A549 (cell line): ENCODE results near the gene TOMM6. TPM values are rescaled to one million over a fixed set of nuclear protein-coding genes. Genes with fewer than 3 reads are reported as not detected.

Source experiments
- ATAC-seq, 2 experiments: fragments of 200-7000 bp in 1 of 2; fragments of >200 bp in 1 of 2; cut with Nextera tagmentation in 1 of 2; cut with Tn5 transposase in 1 of 2; 3 replicates each; pipeline versions ENCODE4 v1.8.0 to v1.9.1; 2018 to 2020; ENCODE audit warnings: mild to moderate bottlenecking in 1 of 2, moderate library complexity in 1 of 2
- CTCF ChIA-PET: fragments of 300-600 bp; sonication (Branson Sonifier 250); formaldehyde crosslinking; extraction: SDS; loops from one replicate; lab custom pipeline; 2021; ENCODE audit warnings: antibody characterized with exemption, inconsistent platforms; lab: Yijun Ruan, JAX
- POLR2A ChIA-PET: fragments of 350-600 bp; formaldehyde crosslinking; extraction: SDS; loops from one replicate; lab custom pipeline; 2021; ENCODE audit warnings: antibody characterized with exemption, inconsistent platforms; lab: Yijun Ruan, JAX
- DNase-seq, 2 experiments: peaks; one replicate each; pipeline versions ENCODE4 v3.0.0 to v3.0.0-alpha.2; 2011 to 2016; ENCODE audit warnings: low read depth in 1 of 2, low spot score in 1 of 2
- FAIRE-seq: peaks from 2 replicates; lab custom pipeline; 2011; peaks lifted over from hg19 to GRCh38; lab: Jason Lieb, UNC
- H3K27ac ChIP-seq, 2 experiments: fragments of >200 bp; sonication (Bioruptor Twin); formaldehyde crosslinking; 3 replicates each; pipeline ENCODE4 v1.5.1; 2016 to 2017
- H3K4me1 ChIP-seq: fragments of >200 bp; sonication (Bioruptor Twin); formaldehyde crosslinking; 3 replicates; pipeline ENCODE4 v1.6.1; 2016
- H3K4me2 ChIP-seq: fragments of >200 bp; sonication (Bioruptor Twin); formaldehyde crosslinking; 3 replicates; pipeline ENCODE4 v1.6.1; 2016
- H3K4me3 ChIP-seq: fragments of >200 bp; sonication (Bioruptor Twin); formaldehyde crosslinking; 3 replicates; pipeline ENCODE4 v1.5.1; 2016
- H3K9me3 ChIP-seq: fragments of >200 bp; sonication (Bioruptor Twin); formaldehyde crosslinking; 3 replicates; pipeline ENCODE4 v1.6.1; 2016
- BCL3 ChIP-seq: fragments of >200 bp; sonication (Bioruptor Twin); formaldehyde crosslinking; IDR thresholded peaks from 3 replicates; pipeline ENCODE4 v1.6.1; 2016
- BHLHE40 ChIP-seq: IDR thresholded peaks from 2 replicates; pipeline ENCODE4 v1.6.1; 2012; ENCODE audit warnings: low read depth, low read length, inconsistent platforms
- CBX8 ChIP-seq: fragments of 200-600 bp; sonication (generic); IDR thresholded peaks from 2 replicates; pipeline ENCODE4 v1.6.1; 2016
- CHD2 ChIP-seq: fragments of 150-350 bp; IDR thresholded peaks from 2 replicates; pipeline ENCODE4 v1.6.1; 2014; ENCODE audit warnings: low read length; ENCODE audit not compliant: partially characterized antibody
- E2F6 ChIP-seq: IDR thresholded peaks from 2 replicates; pipeline ENCODE4 v1.6.1; 2012; ENCODE audit warnings: low read depth, borderline replicate concordance
- EHMT2 ChIP-seq: fragments of 200-600 bp; sonication (generic); IDR thresholded peaks from 2 replicates; pipeline ENCODE4 v1.6.1; 2016; ENCODE audit warnings: antibody characterized with exemption, low read depth, mild to moderate bottlenecking, moderate library complexity
- EP300 ChIP-seq, 2 experiments: fragments of >200 bp; sonication (Bioruptor Twin); formaldehyde crosslinking; IDR thresholded peaks; 2 replicates in 1 of 2; 3 replicates in 1 of 2; pipeline ENCODE4 v1.6.1; 2016 to 2017
- ESRRA ChIP-seq: fragments of 150-350 bp; IDR thresholded peaks from 2 replicates; pipeline ENCODE4 v1.6.1; 2014; ENCODE audit warnings: mild to moderate bottlenecking, low read length, borderline replicate concordance
- FOSB ChIP-seq: fragments of 250-450 bp; sonication (Bioruptor Pico); IDR thresholded peaks from 2 replicates; pipeline ENCODE4 v1.5.0; 2020; ENCODE audit warnings: mild to moderate bottlenecking, moderate library complexity
- FOSL2 ChIP-seq, 2 experiments: fragments of 450-650 bp in 1 of 2; fragments of >200 bp in 1 of 2; sonication (Bioruptor Twin) in 1 of 2; formaldehyde crosslinking; IDR thresholded peaks; 2 replicates each; pipeline versions ENCODE4 v1.5.0 to v1.6.1; 2016 to 2020; ENCODE audit warnings: mild to moderate bottlenecking in 1 of 2, moderate library complexity in 1 of 2
- FOXS1 ChIP-seq: fragments of 250-450 bp; sonication (Bioruptor Pico); IDR thresholded peaks from 2 replicates; pipeline ENCODE4 v1.5.0; 2020; ENCODE audit warnings: mild to moderate bottlenecking, moderate library complexity
- GATA3 ChIP-seq: IDR thresholded peaks from 2 replicates; pipeline ENCODE4 v1.6.1; 2012; ENCODE audit warnings: borderline replicate concordance
- HES2 ChIP-seq: fragments of >200 bp; sonication (Bioruptor Twin); formaldehyde crosslinking; IDR thresholded peaks from 2 replicates; pipeline ENCODE4 v1.6.1; 2016
- HMGXB4 ChIP-seq: fragments of 250-450 bp; sonication (Bioruptor Pico); IDR thresholded peaks from 2 replicates; pipeline ENCODE4 v1.5.0; 2021; ENCODE audit warnings: mild to moderate bottlenecking, moderate library complexity, borderline replicate concordance
- HOXA7 ChIP-seq: fragments of 250-450 bp; sonication (Bioruptor Pico); IDR thresholded peaks from 2 replicates; pipeline ENCODE4 v1.5.0; 2020; ENCODE audit warnings: mild to moderate bottlenecking, moderate library complexity
- HOXB5 ChIP-seq: fragments of 250-450 bp; sonication (Bioruptor Pico); IDR thresholded peaks from 2 replicates; pipeline ENCODE4 v1.5.0; 2020; ENCODE audit warnings: mild to moderate bottlenecking, moderate library complexity
- JUN ChIP-seq, 2 experiments: fragments of >200 bp; sonication (Bioruptor Twin); formaldehyde crosslinking; IDR thresholded peaks; 2 replicates in 1 of 2; 3 replicates in 1 of 2; pipeline ENCODE4 v1.6.1; 2016 to 2017
- JUNB ChIP-seq: fragments of >200 bp; sonication (Bioruptor Twin); formaldehyde crosslinking; IDR thresholded peaks from 2 replicates; pipeline ENCODE4 v1.6.1; 2016
- KDM1A ChIP-seq: fragments of 200-600 bp; sonication (generic); IDR thresholded peaks from 2 replicates; pipeline ENCODE4 v1.6.1; 2016; ENCODE audit warnings: low read depth, mild to moderate bottlenecking
- MAFK ChIP-seq: fragments of 450-650 bp; IDR thresholded peaks from 2 replicates; pipeline ENCODE4 v1.6.1; 2014; ENCODE audit not compliant: partially characterized antibody
- MAX ChIP-seq: IDR thresholded peaks from 2 replicates; pipeline ENCODE4 v1.6.1; 2012
- MAZ ChIP-seq: fragments of 150-350 bp; IDR thresholded peaks from 2 replicates; pipeline ENCODE4 v1.6.1; 2014; ENCODE audit warnings: antibody characterized with exemption, low read depth, low read length, borderline replicate concordance
- MYC ChIP-seq: IDR thresholded peaks from 2 replicates; pipeline ENCODE4 v1.6.1; 2012; ENCODE audit warnings: mild to moderate bottlenecking, inconsistent platforms, low read length, improper control_type of control experiment, borderline replicate concordance
- NFE2L2 ChIP-seq: fragments of 150-350 bp; conservative IDR thresholded peaks from 2 replicates; pipeline ENCODE4 v1.6.1; 2014; ENCODE audit warnings: low read length
- NPAS2 ChIP-seq: fragments of 250-450 bp; sonication (Bioruptor Pico); IDR thresholded peaks from 2 replicates; pipeline ENCODE4 v1.8.0; 2022; ENCODE audit warnings: mild to moderate bottlenecking, moderate library complexity, borderline replicate concordance
- NR3C1 ChIP-seq: fragments of >200 bp; sonication (Bioruptor Twin); formaldehyde crosslinking; IDR thresholded peaks from 3 replicates; pipeline ENCODE4 v1.6.1; 2017
- PBX3 ChIP-seq: IDR thresholded peaks from 2 replicates; pipeline ENCODE4 v1.6.1; 2012
- RAD21 ChIP-seq, 2 experiments: fragments of >200 bp in 1 of 2; sonication (Bioruptor Twin) in 1 of 2; formaldehyde crosslinking in 1 of 2; IDR thresholded peaks in 1 of 2; conservative IDR thresholded peaks in 1 of 2; 2 replicates in 1 of 2; 3 replicates in 1 of 2; pipeline ENCODE4 v1.6.1; 2012 to 2018; ENCODE audit warnings: inconsistent platforms in 1 of 2
- RARB ChIP-seq: fragments of 250-450 bp; sonication (Bioruptor Pico); IDR thresholded peaks from 2 replicates; pipeline ENCODE4 v1.8.0; 2021; ENCODE audit warnings: mild to moderate bottlenecking, moderate library complexity
- TP53 ChIP-seq: fragments of 250-450 bp; sonication (Bioruptor Pico); IDR thresholded peaks from 2 replicates; pipeline ENCODE4 v1.5.0; 2021; ENCODE audit warnings: mild to moderate bottlenecking, moderate library complexity
- ZC3H11A ChIP-seq: fragments of 450-650 bp; IDR thresholded peaks from 2 replicates; pipeline ENCODE4 v1.6.1; 2014; ENCODE audit warnings: antibody characterized with exemption, mild to moderate bottlenecking
- WGBS: methylation state at CpG from one replicate; pipeline ENCODE4 v1.1.6; 2017; ENCODE audit errors: missing lambda C conversion rate; 5-methylcytosine and 5-hydroxymethylcytosine counted together
- polyA plus RNA-seq, 4 experiments: library from polyadenylated mRNA; depleted of rRNA in 3 of 4; stranded (reverse); fragments of >200 nt; fragmentation: RNase III in 1 of 4; extraction: RNeasy Plus Mini Kit Qiagen cat#74134 plus additional on column Dnase treatment in 1 of 4; gene quantifications; 2 replicates in 3 of 4; 3 replicates in 1 of 4; pipeline ENCODE4 v1.2.3, GENCODE V29; 2011 to 2017

Gene TOMM6
- polyA plus RNA-seq, 2 of the 4 experiments (the other 2 are of a cell fraction) = 217 to 254 TPM

GRCh38 chr6:41755895-41756294 lies 31.6 kb upstream of the TOMM6 start:
- 45% methylated on average over 3 of the region's 4 CpGs for WGBS
- Histone ChIP-seq H3K4me2 (no peak overlapping the region), H3K27ac (no peak overlapping the region), H3K9me3 (no peaks in the 10 kb centered on the region), H3K4me1 (no peaks in the 10 kb centered on the region), H3K4me3 (no peak overlapping the region)
- no peak for FAIRE-seq
- ChIA-PET POLR2A (no interaction called here), CTCF (interaction anchor here (0.8 to 1.4 kb wide), 5 partner anchors 15 to 388 kb away, joined by 3 read pairs; no protein-coding TSS in a partner anchor)
- DNase-seq = no peak
- no peak for ATAC-seq
- TF ChIP-seq MAX = no peak

- no peak for TF ChIP-seq FOXS1 (CRISPR knock-in tag)
- TF ChIP-seq ZC3H11A = no peak
- TF ChIP-seq GATA3 = no peak
- TF ChIP-seq NR3C1 = no peak
- TF ChIP-seq NFE2L2 = no peak
- no peak for TF ChIP-seq CHD2
- TF ChIP-seq BCL3 = no peak
- TF ChIP-seq FOSL2 (IDR thresholded peaks at IDR 0.05) = no peak
- TF ChIP-seq FOSL2 (CRISPR knock-in tag; IDR thresholded peaks at IDR 0.05) = no peak
- TF ChIP-seq HOXA7 = no peak
- no peak for TF ChIP-seq BHLHE40
- no peak for TF ChIP-seq TP53
- no peak for TF ChIP-seq HES2
- TF ChIP-seq HOXB5 (CRISPR knock-in tag) = no peak
- TF ChIP-seq JUN (IDR thresholded peaks at IDR 0.05) = no peak
- no peak for TF ChIP-seq MAZ
- no peak for TF ChIP-seq PBX3
- TF ChIP-seq JUNB = no peak
- no peak for TF ChIP-seq ESRRA
- H3K4me1 ChIP-seq = no peaks in the 10 kb centered on the region
- H3K4me3 ChIP-seq = no peak overlapping the region
- no peak overlapping the region for H3K4me2 ChIP-seq
- no peak for DNase-seq
- no peak for FAIRE-seq
- 78% methylated on average over 12 of the region's 13 CpGs for WGBS
- ChIA-PET CTCF (interaction anchor here (0.8 to 1.4 kb wide), 5 partner anchors 16 to 388 kb away, joined by 3 read pairs; no protein-coding TSS in a partner anchor), POLR2A (no interaction called here)
- no peaks in the 10 kb centered on the region for H3K9me3 ChIP-seq
- no peak for ATAC-seq
- H3K27ac ChIP-seq = no peak overlapping the region
Measured at GRCh38 chr6:41756354-41756753, 31.1 kb upstream of the TOMM6 start.

- H3K9me3 ChIP-seq = no peaks in the 10 kb centered on the region
- no peak for ATAC-seq
- no peak overlapping the region for H3K4me2 ChIP-seq
- CTCF ChIA-PET = interaction anchor here (0.6 to 1.2 kb wide), 4 partner anchors 9 to 390 kb away, joined by 3 to 4 read pairs (median 4); no protein-coding TSS in a partner anchor
- no peaks in the 10 kb centered on the region for H3K4me1 ChIP-seq
- H3K4me3 ChIP-seq = no peak overlapping the region
- no peak overlapping the region for H3K27ac ChIP-seq
- DNase-seq = no peak
- 90% methylated on average over 2 of the region's 6 CpGs for WGBS
- FAIRE-seq = no peak
- POLR2A ChIA-PET = no interaction called here
- TF ChIP-seq MYC = no peak
- no peak for TF ChIP-seq RAD21 (conservative IDR thresholded peaks at IDR 0.05 in 1 of 2, IDR thresholded peaks at IDR 0.05 in 1 of 2)
- no peak for TF ChIP-seq FOSB (CRISPR knock-in tag)
- TF ChIP-seq MAFK = no peak
- TF ChIP-seq RARB = no peak
- TF ChIP-seq HOXB5 (CRISPR knock-in tag) = no peak
- no peak for TF ChIP-seq KDM1A
- TF ChIP-seq E2F6 = no peak
- no peak for TF ChIP-seq NPAS2 (CRISPR knock-in tag)
- TF ChIP-seq HMGXB4 = no peak
- TF ChIP-seq MAZ = no peak
- TF ChIP-seq CBX8 = no peak
- no peak for TF ChIP-seq JUNB
- TF ChIP-seq HES2 = no peak
- TF ChIP-seq EP300 (IDR thresholded peaks at IDR 0.05) = no peak
- no peak for TF ChIP-seq EHMT2
Measured at GRCh38 chr6:41757271-41757670, 30.2 kb upstream of the TOMM6 start.
